K562 (cell line): ENCODE results near the gene ADAMTS10. TPM values are rescaled to one million over a fixed set of nuclear protein-coding genes. Genes with fewer than 3 reads are reported as not detected.

Experiments
- ATAC-seq: fragments of 200-7000 bp; cut with Tn5 transposase; 3 replicates; pipeline ENCODE4 v1.9.1; 2020; ENCODE audit warnings: moderate library complexity
- BruUV-seq: library from RNA; stranded (reverse); fragments of 400-500 nt; replicated peaks from 2 replicates; lab custom pipeline; 2021; lab: Mats Ljungman, UMichigan
- CTCF ChIA-PET: fragments of 300-600 bp; formaldehyde crosslinking; extraction: SDS; loops from one replicate; lab custom pipeline; 2021; ENCODE audit warnings: low intra/inter-chr PET ratio; lab: Yijun Ruan, JAX
- POLR2A ChIA-PET: fragments of 300-600, 350-650 bp; sonication (Branson Sonifier 250); formaldehyde crosslinking; extraction: SDS; loops from one replicate; lab custom pipeline; 2021; ENCODE audit warnings: antibody characterized with exemption, inconsistent platforms; lab: Yijun Ruan, JAX
- DNase-seq, 4 experiments: peaks; one replicate each; pipeline versions ENCODE4 v3.0.0 to v3.0.0-alpha.2; 2011 to 2018; ENCODE audit warnings: low spot score in 3 of 4, mixed read lengths in 3 of 4; ENCODE audit errors: extremely low read depth in 1 of 4
- FAIRE-seq: peaks from 2 replicates; lab custom pipeline; 2011; peaks lifted over from hg19 to GRCh38; lab: Jason Lieb, UNC
- H2AFZ ChIP-seq: 2 replicates; pipeline ENCODE4 v1.6.0; 2011; ENCODE audit warnings: low read depth, low read length, control low read depth, inconsistent platforms
- H3K27ac ChIP-seq: fragments of 200-600 bp; 3 replicates; pipeline ENCODE4 v1.8.0; 2011; ENCODE audit warnings: low read depth, mild to moderate bottlenecking, control low read depth, inconsistent platforms, low read length, moderate library complexity, mixed read lengths; ENCODE audit errors: extremely low read depth
- H3K27me3 ChIP-seq, 2 experiments: fragments of 300-600 bp in 1 of 2; 2 replicates in 1 of 2; 3 replicates in 1 of 2; pipeline versions ENCODE4 v1.6.0 to v1.8.0; 2011; ENCODE audit warnings: inconsistent platforms in 2 of 2, low read length in 2 of 2, mild to moderate bottlenecking in 1 of 2, mixed read lengths in 1 of 2, moderate library complexity in 1 of 2; ENCODE audit not compliant: control insufficient read depth in 2 of 2, insufficient read depth in 2 of 2
- H3K36me3 ChIP-seq: fragments of 300-600 bp; 3 replicates; pipeline ENCODE4 v1.8.0; 2011; ENCODE audit warnings: mild to moderate bottlenecking, low read length, inconsistent platforms; ENCODE audit not compliant: control insufficient read depth, insufficient read depth
- H3K4me1 ChIP-seq, 2 experiments: fragments of 200-600 bp in 1 of 2; replicated peaks in 1 of 2; 2 replicates in 1 of 2; 3 replicates in 1 of 2; pipeline versions ENCODE4 v1.5.1 to v1.8.0; 2011; ENCODE audit warnings: inconsistent platforms in 2 of 2, low read length in 2 of 2, mild to moderate bottlenecking in 1 of 2, mixed read lengths in 1 of 2, moderate library complexity in 1 of 2; ENCODE audit not compliant: control insufficient read depth in 2 of 2, insufficient read depth in 2 of 2
- H3K4me2 ChIP-seq: 2 replicates; pipeline ENCODE4 v1.6.1; 2011; ENCODE audit warnings: low read length, control low read depth, inconsistent platforms, mixed read lengths; ENCODE audit not compliant: insufficient read depth
- H3K4me3 ChIP-seq: fragments of 200-600 bp; sonication (generic), shearing (Covaris generic); 2 replicates; pipeline ENCODE4 v1.5.1; 2016; ENCODE audit warnings: control low read depth, inconsistent platforms
- H3K79me2 ChIP-seq: fragments of 200-600 bp; 3 replicates; pipeline ENCODE4 v1.8.0; 2011; ENCODE audit warnings: low read length, inconsistent platforms; ENCODE audit not compliant: control insufficient read depth, insufficient read depth
- H3K9ac ChIP-seq, 2 experiments: 2 replicates each; pipeline versions ENCODE4 v1.6.0 to v1.6.1; 2011; ENCODE audit warnings: low read depth in 2 of 2, low read length in 2 of 2, control low read depth in 1 of 2, inconsistent platforms in 1 of 2, mild to moderate bottlenecking in 1 of 2, mixed read lengths in 1 of 2; ENCODE audit not compliant: insufficient read depth in 1 of 2
- H3K9me1 ChIP-seq: one replicate; pipeline ENCODE4 v1.6.0; 2011; ENCODE audit warnings: inconsistent platforms, mild to moderate bottlenecking, low read length, moderate library complexity; ENCODE audit not compliant: control insufficient read depth, insufficient read depth
- H3K9me3 ChIP-seq: replicated peaks from 2 replicates; pipeline ENCODE4 v1.5.1; 2011; ENCODE audit warnings: low read depth, low read length, inconsistent platforms; ENCODE audit not compliant: control insufficient read depth, insufficient read depth
- H4K20me1 ChIP-seq: replicated peaks from 2 replicates; pipeline ENCODE4 v1.6.1; 2011; ENCODE audit warnings: low read length, inconsistent platforms, mixed read lengths; ENCODE audit not compliant: control insufficient read depth, insufficient read depth
- L3MBTL2 ChIP-seq: fragments of 450-650 bp; IDR thresholded peaks from 2 replicates; pipeline ENCODE4 v1.6.1; 2016; ENCODE audit warnings: mild to moderate bottlenecking, moderate library complexity
- POU5F1 ChIP-seq: fragments of 150-350 bp; IDR thresholded peaks from 2 replicates; pipeline ENCODE4 v1.6.1; 2014; ENCODE audit warnings: borderline replicate concordance, low read length, low read depth, mild to moderate bottlenecking; ENCODE audit not compliant: partially characterized antibody
- WGBS: fragments of 100-300 bp; shearing (Covaris generic); methylation state at CpG from one replicate; pipeline ENCODE4 v1.1.6; 2016; ENCODE audit warnings: low coverage, mixed read lengths; ENCODE audit not compliant: insufficient coverage; ENCODE audit errors: missing lambda C conversion rate; 5-methylcytosine and 5-hydroxymethylcytosine counted together
- in situ Hi-C: fragments of 300-500 bp; cut with MboI; formaldehyde crosslinking; loops from 4 replicates; pipeline ENCODE4 v1.15.0; 2018; ENCODE audit warnings: inconsistent platforms, mixed read lengths
- intact Hi-C: fragments of 100-400 bp; cut with micrococcal nuclease; formaldehyde crosslinking; loops from 2 replicates; pipeline ENCODE4 v1.14.2; 2022
- polyA plus RNA-seq, 8 experiments: library from polyadenylated mRNA; depleted of rRNA in 4 of 8; stranded (reverse) in 5 of 8; unstranded in 3 of 8; fragments of >200 nt; fragmentation: Nextera tagmentation in 2 of 8; fragmentation: Illumina TruSeq in 1 of 8; extraction: Ambion mirVana in 2 of 8; extraction: Trizol in 1 of 8; gene quantifications; 2 replicates each; pipeline versions ENCODE4 v1.2.1 to v1.2.3, GENCODE V29; 2011 to 2014; ENCODE audit warnings: inconsistent platforms in 1 of 8, missing spikeins in 1 of 8
- total RNA-seq, 7 experiments: library from RNA; depleted of rRNA in 6 of 7; stranded (reverse); fragments of >200 nt in 6 of 7; fragmentation: Illumina TruSeq in 2 of 7; extraction: Trizol in 2 of 7; gene quantifications; 2 replicates each; pipeline versions ENCODE4 v1.2.1 to v1.2.3, GENCODE V29; 2011 to 2021; ENCODE audit warnings: low replicate concordance in 1 of 7
- TF ChIP-seq, protein P1 (sequence below), 2 experiments: IDR thresholded peaks; 2 replicates each; pipeline ENCODE4 v1.6.1; 2011; ENCODE audit warnings: borderline replicate concordance in 1 of 2, control low read depth in 1 of 2, low read depth in 1 of 2, low read length in 1 of 2, mild to moderate bottlenecking in 1 of 2, mixed read lengths in 1 of 2, moderate library complexity in 1 of 2; ENCODE audit not compliant: insufficient read depth in 1 of 2, insufficient read length in 1 of 2, poor library complexity in 1 of 2, severe bottlenecking in 1 of 2; ENCODE audit errors: extremely low read depth in 1 of 2

Gene ADAMTS10
- total and polyA plus RNA-seq, 9 of the 15 experiments (the other 6 are each of a cell fraction or from before 2014, with no cell fraction given), result 0.33 to 1.8 (median 0.57) TPM; not detected in 4

DNA sequence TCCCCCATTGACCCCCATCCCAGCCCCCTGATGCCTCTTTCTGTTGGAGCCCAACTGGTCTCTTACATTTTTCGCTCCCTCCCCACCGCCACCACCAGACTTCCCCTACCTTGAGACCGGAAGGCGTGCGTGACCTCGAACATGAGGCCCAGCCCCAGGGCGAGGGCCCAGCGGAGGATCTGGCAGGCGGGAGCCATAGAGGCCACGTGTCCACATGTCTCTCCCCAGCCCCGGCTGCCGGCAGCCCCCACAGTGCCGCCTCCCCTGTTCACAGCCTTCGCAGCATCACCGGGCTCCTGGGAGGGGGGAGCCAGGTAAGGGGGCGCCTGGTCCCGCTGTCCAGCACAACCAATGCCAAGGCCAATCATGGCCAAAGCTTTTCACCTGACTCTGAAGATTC lies 5.0 kb downstream of the ADAMTS10 start:
- Histone ChIP-seq H3K4me2 (no peak overlapping the region), H3K27ac (no peak overlapping the region), H3K9me1 (no peaks in the 10 kb centered on the region), H3K27me3 (peaks cover 16 to 61% of the 10 kb centered on the region in 2 experiments), H3K36me3 (no peaks in the 10 kb centered on the region), H3K9ac (no peak overlapping the region), H3K4me1 (peaks cover 6 to 27% of the 10 kb centered on the region in 2 experiments; a peak in 3 of 5 replicates), H2AFZ (no peak overlapping the region), H3K4me3 (no peak overlapping the region)
- DNase-seq (no peak), ATAC-seq (no peak), FAIRE-seq (no peak)
- POLR2A ChIA-PET, result interaction anchor here (0.9 kb wide), 1 partner anchor 10 kb away, joined by 5 read pairs; no protein-coding TSS in a partner anchor
- no TSS peak for BruUV-seq
- WGBS, result 16% methylated on average over 16 of the region's 17 CpGs
- intact Hi-C loops, result no loop called here
- in situ Hi-C loops, result no loop called here
- 0 out of 2 replicates have a peak, but pooled peaks have one; percentile 13 for TF ChIP-seq L3MBTL2
- no peak for TF ChIP-seq POU5F1
- TF ChIP-seq, protein P1, sequence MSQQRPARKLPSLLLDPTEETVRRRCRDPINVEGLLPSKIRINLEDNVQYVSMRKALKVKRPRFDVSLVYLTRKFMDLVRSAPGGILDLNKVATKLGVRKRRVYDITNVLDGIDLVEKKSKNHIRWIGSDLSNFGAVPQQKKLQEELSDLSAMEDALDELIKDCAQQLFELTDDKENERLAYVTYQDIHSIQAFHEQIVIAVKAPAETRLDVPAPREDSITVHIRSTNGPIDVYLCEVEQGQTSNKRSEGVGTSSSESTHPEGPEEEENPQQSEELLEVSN (IDR thresholded peaks at IDR 0.05; ENCODE audit: borderline replicate concordance in 1 of 2, extremely low read depth in 1 of 2, insufficient read depth in 1 of 2, insufficient read length in 1 of 2, low read depth in 1 of 2, low read length in 1 of 2, poor library complexity in 1 of 2, severe bottlenecking in 1 of 2), result peak in 1 of 2 experiments; percentile 73
- TF ChIP-seq, all 486 proteins: peak for 2
- Histone ChIP-seq H4K20me1 (no peaks in the 10 kb centered on the region), H3K9me3 (no peaks in the 10 kb centered on the region), H3K79me2 (no peaks in the 10 kb centered on the region)
- CTCF ChIA-PET, result interaction anchor here (0.5 kb wide), 1 partner anchor 132 kb away, joined by 4 read pairs; no protein-coding TSS in a partner anchor
